ENCODE data around the gene RAB11FIP4. TPM values are rescaled to one million over a fixed set of nuclear protein-coding genes. Genes with fewer than 3 reads are reported as not detected.

Gene RAB11FIP4
- total RNA-seq, 1 donor from 2014 or later, result 32.4 TPM

DNA sequence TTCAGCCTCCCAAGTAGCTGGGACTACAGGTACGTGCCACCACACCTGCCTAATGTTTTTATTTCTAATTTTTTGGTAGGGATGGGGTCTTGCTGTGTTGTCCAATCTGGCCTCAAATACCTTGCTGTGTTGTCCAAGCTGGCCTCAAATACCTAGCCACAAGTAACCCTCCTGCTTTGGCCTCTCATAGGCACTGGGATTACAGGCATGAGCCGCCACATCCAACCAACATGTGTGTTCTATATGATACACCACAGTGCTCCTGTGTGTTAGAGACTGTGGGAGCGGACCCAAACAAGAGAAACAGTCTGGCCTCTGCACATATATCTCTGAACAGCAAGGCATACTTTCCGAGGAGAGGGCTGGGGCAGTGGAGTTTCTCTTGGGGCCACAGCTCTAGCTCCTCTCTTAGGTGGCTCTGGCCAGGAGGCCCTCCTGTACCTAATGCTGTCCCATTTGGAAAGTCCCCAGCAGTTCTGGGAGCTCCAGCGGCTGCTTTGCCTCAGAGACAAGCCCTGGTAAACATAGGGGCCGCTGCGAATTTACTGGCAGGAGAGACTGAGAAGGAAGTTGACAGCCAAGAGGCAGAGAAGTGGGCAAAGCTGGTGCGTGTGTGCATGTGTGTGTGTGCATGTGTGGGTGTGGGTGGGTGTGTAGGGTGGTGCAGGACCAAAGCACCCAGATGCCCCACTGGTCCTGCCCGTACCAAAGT, 95.0 kb downstream of the RAB11FIP4 start:
- no peak for DNase-seq (ENCODE audit: extremely low spot score, unreplicated experiment)
- Mint-ChIP-seq H3K27ac (peak overlapping the region; percentile 95), H3K36me3 (peaks cover 3% of the 10 kb centered on the region), H3K4me1 (ENCODE audit: unreplicated experiment) (peaks cover 18% of the 10 kb centered on the region), H3K4me3 (peak overlapping the region; percentile 92), H3K9me3 (no peaks in the 10 kb centered on the region), H3K27me3 (peaks cover 27% of the 10 kb centered on the region)
- TF ChIP-seq, protein P1, sequence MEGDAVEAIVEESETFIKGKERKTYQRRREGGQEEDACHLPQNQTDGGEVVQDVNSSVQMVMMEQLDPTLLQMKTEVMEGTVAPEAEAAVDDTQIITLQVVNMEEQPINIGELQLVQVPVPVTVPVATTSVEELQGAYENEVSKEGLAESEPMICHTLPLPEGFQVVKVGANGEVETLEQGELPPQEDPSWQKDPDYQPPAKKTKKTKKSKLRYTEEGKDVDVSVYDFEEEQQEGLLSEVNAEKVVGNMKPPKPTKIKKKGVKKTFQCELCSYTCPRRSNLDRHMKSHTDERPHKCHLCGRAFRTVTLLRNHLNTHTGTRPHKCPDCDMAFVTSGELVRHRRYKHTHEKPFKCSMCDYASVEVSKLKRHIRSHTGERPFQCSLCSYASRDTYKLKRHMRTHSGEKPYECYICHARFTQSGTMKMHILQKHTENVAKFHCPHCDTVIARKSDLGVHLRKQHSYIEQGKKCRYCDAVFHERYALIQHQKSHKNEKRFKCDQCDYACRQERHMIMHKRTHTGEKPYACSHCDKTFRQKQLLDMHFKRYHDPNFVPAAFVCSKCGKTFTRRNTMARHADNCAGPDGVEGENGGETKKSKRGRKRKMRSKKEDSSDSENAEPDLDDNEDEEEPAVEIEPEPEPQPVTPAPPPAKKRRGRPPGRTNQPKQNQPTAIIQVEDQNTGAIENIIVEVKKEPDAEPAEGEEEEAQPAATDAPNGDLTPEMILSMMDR (conservative IDR thresholded peaks at IDR 0.05), result no peak

DNA sequence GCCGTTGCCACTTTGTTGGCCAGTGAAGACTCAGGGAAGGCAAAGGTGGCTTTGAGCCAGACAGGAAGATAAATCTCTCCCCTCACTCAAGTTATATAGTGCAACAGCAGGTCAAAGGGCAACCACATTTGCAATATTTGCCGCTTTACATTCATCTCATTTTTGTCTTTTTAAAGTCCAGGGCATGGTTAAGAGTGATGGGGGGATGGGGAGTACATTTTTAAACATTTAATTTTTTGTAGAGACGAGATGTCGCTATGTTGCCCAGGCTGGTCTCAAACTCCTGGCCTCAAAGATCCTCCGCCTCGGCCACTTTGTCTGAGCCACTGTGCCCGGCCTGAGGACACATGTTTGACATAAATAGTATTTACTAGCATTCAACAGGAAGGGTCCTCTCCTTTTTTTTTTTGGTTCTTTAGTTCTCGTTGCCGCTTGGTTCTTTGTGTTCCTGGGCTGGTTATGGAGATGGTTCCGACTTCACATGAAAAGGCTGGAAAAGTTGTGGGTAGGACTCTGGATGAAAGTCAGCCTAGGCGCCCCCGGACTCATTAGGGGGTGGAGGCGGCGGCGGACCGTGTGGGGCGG, 95.7 kb downstream of the RAB11FIP4 start:
- TF ChIP-seq, protein P1 (conservative IDR thresholded peaks at IDR 0.05), result no peak
- DNase-seq (ENCODE audit: extremely low spot score, unreplicated experiment), result no peak
- Mint-ChIP-seq H3K4me1 (ENCODE audit: unreplicated experiment) (peaks cover 18% of the 10 kb centered on the region), H3K9me3 (no peaks in the 10 kb centered on the region), H3K4me3 (peak overlapping the region; percentile 92), H3K36me3 (peaks cover 3% of the 10 kb centered on the region), H3K27ac (peak overlapping the region; percentile 95), H3K27me3 (peaks cover 24% of the 10 kb centered on the region)

DNA sequence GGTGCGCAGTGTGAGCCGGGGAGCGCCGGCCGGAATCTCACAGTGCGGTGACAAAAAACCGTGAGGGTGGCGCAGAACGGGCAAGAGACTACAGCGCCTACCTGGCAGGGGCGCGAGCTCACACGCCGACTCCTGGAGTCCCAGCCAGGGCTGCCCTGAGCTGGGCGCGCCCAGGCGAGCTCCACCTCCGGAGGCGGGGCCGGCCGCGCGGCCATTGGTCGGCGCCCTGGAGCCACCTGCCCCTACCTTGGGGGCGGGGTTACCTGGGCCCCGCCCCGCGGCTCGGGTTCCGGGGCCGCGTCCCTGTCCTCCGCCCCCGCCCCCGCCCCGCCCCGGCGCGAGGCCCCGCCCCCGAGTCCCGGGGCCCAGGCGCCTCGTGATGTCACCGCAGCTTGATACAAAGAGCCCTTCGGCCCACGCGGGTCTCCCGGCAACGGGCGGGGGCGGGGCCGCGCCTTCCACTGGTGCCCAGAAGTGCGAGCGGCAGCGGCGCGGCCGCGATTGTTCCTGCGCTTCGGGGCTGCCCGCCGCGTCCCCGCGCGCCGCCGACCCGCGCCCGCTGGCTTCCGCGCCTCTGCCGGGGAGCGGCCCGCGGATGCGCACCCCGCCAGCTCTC, 96.3 kb downstream of the RAB11FIP4 start:
- Mint-ChIP-seq H3K27ac (peak overlapping the region; percentile 95), H3K4me3 (peak overlapping the region; percentile 92)
- TF ChIP-seq, protein P1 (conservative IDR thresholded peaks at IDR 0.05), result no peak

DNA sequence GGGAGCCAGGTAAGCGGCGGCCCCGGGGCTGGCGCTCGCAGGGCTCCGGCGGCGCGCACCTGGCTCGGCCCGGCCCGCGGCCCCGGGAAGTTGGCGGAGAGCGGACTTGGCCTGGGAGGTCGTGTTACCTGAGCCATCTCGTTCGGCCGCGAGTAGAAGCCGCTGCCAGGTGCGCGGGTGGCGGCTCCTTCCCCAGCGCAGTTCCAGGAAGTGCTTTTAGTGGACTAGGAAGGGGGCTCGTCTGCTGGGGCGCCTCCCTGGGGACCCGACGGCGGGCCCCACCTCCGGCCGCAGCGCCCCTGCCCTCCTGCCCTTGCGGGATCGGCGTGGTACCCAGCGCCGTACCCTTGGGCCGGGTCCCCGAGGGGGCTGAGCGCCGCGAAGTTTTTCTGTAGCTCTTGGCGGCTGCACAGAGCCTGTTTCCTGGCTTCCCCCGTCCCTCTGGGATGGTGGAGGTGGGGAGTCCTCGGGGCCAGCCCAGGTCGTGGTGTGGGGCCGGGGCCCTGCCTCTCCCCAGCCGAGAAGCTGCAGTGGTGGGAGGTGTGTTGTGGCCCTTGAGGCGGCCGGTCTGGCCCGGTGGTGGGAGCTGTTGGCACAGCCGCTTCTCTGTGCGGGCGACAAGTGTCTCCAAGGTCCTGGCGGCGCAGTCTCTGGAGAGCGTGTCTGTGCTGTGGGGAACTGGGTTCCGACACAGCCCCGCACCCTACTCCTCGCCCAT, 96.9 kb downstream of the RAB11FIP4 start:
- Mint-ChIP-seq H3K4me3 (peak overlapping the region; percentile 91), H3K4me1 (ENCODE audit: unreplicated experiment) (peaks cover 22% of the 10 kb centered on the region), H3K36me3 (peaks cover 3% of the 10 kb centered on the region), H3K27me3 (peaks cover 24% of the 10 kb centered on the region), H3K27ac (peak overlapping the region; percentile 81), H3K9me3 (no peaks in the 10 kb centered on the region)
- TF ChIP-seq, protein P1 (conservative IDR thresholded peaks at IDR 0.05), result no peak
- DNase-seq (ENCODE audit: extremely low spot score, unreplicated experiment), result no peak

More for the DNA sequence above, 96.3 kb downstream of the RAB11FIP4 start:
- peak; percentile 89 for DNase-seq (ENCODE audit: extremely low spot score, unreplicated experiment)
- peaks cover 24% of the 10 kb centered on the region for H3K27me3 Mint-ChIP-seq
- H3K36me3 Mint-ChIP-seq, result peaks cover 3% of the 10 kb centered on the region
- peaks cover 18% of the 10 kb centered on the region for H3K4me1 Mint-ChIP-seq (ENCODE audit: unreplicated experiment)
- no peaks in the 10 kb centered on the region for H3K9me3 Mint-ChIP-seq

DNA sequence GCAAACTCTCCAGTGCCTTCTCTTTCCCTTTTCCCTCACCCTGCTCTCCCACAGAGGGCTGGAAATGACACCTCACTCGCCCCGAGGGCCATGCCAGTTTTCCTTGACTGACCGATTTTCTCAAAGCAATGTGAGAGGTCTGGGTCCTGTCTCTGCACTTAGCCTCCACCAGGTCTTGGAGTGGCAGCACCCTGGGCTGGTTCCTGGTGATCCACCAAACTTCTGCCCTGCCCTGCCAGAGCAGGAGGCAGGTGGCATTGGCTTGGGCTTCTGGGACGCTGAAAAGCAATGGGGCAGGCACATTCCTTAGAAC, 97.5 kb downstream of the RAB11FIP4 start:
- Mint-ChIP-seq H3K9me3 (no peaks in the 10 kb centered on the region), H3K27ac (peak overlapping the region; percentile 81), H3K27me3 (peaks cover 24% of the 10 kb centered on the region), H3K4me3 (peak overlapping the region; percentile 91), H3K36me3 (peaks cover 3% of the 10 kb centered on the region), H3K4me1 (ENCODE audit: unreplicated experiment) (peaks cover 27% of the 10 kb centered on the region)
- DNase-seq (ENCODE audit: extremely low spot score, unreplicated experiment), result no peak
- TF ChIP-seq, protein P1 (conservative IDR thresholded peaks at IDR 0.05), result no peak
